Caki2 (cell line): Measurements from ENCODE around the gene AGA. TPM values are rescaled to one million over a fixed set of nuclear protein-coding genes. Genes with fewer than 3 reads are reported as not detected.

Experiments used
- DNase-seq: peaks from one replicate; pipeline ENCODE4 v3.0.0-alpha.2; 2015; ENCODE audit warnings: low read depth
- in situ Hi-C: cut with HindIII; loops from 2 replicates; pipeline ENCODE4 v1.10.0; 2016; ENCODE audit warnings: low sequenced_read_pairs, low pct_unique_long_range_greater_than_20kb, mixed read lengths
- total RNA-seq: library from RNA; depleted of rRNA; stranded (reverse); fragments of >200 nt; shearing (Covaris generic); gene quantifications from 2 replicates; pipeline ENCODE4 v1.2.3, GENCODE V29; 2014; ENCODE audit warnings: low replicate concordance

AGA gene
- total RNA-seq, 1 experiment from 2014 or later, result 30.6 TPM

GRCh38 chr4:177450426-177451107 lies 8.3 kb upstream of the AGA start:
- in situ Hi-C loops, result no loop called here
- no peak for DNase-seq

GRCh38 chr4:177448850-177449249 lies 6.6 kb upstream of the AGA start:
- in situ Hi-C loops, result no loop called here
- peak; percentile 4 for DNase-seq

- no peak for DNase-seq
- in situ Hi-C loops, result no loop called here
Observed at GRCh38 chr4:177447417-177448004, 5.3 kb upstream of the AGA start.

- DNase-seq, result no peak
- in situ Hi-C loops, result no loop called here
Observed at GRCh38 chr4:177446586-177446985, 4.3 kb upstream of the AGA start.

GRCh38 chr4:177444911-177445736 lies 2.9 kb upstream of the AGA start:
- in situ Hi-C loops, result no loop called here
- DNase-seq, result no peak

GRCh38 chr4:177441061-177441802 lies 1.0 kb downstream of the AGA start:
- in situ Hi-C loops, result no loop called here
- peak; percentile 29 for DNase-seq

GRCh38 chr4:177436456-177436855 lies 5.8 kb downstream of the AGA start:
- no peak for DNase-seq
- in situ Hi-C loops, result no loop called here

GRCh38 chr4:177434667-177435066 lies 7.6 kb downstream of the AGA start:
- in situ Hi-C loops, result no loop called here
- no peak for DNase-seq

GRCh38 chr4:177427192-177427591 lies 15.0 kb downstream of the AGA start:
- no peak for DNase-seq
- in situ Hi-C loops, result no loop called here

- in situ Hi-C loops, result no loop called here
- DNase-seq, result no peak
Observed at GRCh38 chr4:177419434-177419833, 22.8 kb downstream of the AGA start.

GRCh38 chr4:177413656-177414055 lies 28.6 kb downstream of the AGA start:
- in situ Hi-C loops, result no loop called here
- no peak for DNase-seq

GRCh38 chr4:177413076-177413475 lies 29.2 kb downstream of the AGA start:
- in situ Hi-C loops, result no loop called here
- no peak for DNase-seq

- in situ Hi-C loops, result no loop called here
- no peak for DNase-seq
Observed at GRCh38 chr4:177411996-177412395, 30.2 kb downstream of the AGA start.

GRCh38 chr4:177410566-177410965 lies 31.7 kb downstream of the AGA start:
- DNase-seq, result no peak
- in situ Hi-C loops, result no loop called here

GRCh38 chr4:177408023-177408422 lies 34.2 kb downstream of the AGA start:
- in situ Hi-C loops, result no loop called here
- DNase-seq, result no peak

- no peak for DNase-seq
Observed at GRCh38 chr4:177405508-177405907, 36.7 kb downstream of the AGA start.

GRCh38 chr4:177404986-177405385 lies 37.3 kb downstream of the AGA start:
- no peak for DNase-seq
- in situ Hi-C loops, result no loop called here

More at GRCh38 chr4:177405508-177405907, 36.7 kb downstream of the AGA start:
- in situ Hi-C loops, result no loop called here

GRCh38 chr4:177404342-177404741 lies 37.9 kb downstream of the AGA start:
- no peak for DNase-seq
- in situ Hi-C loops, result no loop called here

- in situ Hi-C loops, result no loop called here
- DNase-seq, result no peak
Observed at GRCh38 chr4:177403746-177404145, 38.5 kb downstream of the AGA start.
